Glomerular visceral epithelial cell (primary cell): ENCODE results near the gene UNC119B.

ENCODE experiments used
- DNase-seq: peaks from one replicate; pipeline ENCODE4 v3.0.0-alpha.2; 2016; ENCODE audit errors: extremely low spot score

Gene UNC119B

GRCh38 chr12:120688527-120689071 is 21.7 kb upstream of the UNC119B start:
- DNase-seq = no peak

GRCh38 chr12:120689397-120690082 is 20.7 kb upstream of the UNC119B start:
- DNase-seq = no peak

DNA sequence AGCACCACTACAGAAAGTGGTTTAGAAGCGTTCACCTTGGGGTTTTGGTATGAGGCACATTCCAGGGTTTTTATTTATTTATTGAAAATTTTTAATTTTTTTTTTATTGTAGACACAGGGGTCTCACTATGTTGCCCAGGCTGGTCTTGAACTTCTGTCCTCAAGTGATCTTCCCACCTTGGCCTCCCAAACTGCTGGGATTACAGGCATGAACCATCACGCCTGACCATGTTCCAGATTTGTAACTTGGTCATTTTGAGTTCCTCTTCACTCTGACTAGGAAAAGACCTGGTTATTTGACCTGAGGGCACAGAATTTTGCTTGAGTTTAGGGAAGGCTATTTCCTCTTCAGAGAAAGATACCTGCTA is 20.2 kb upstream of the UNC119B start:
- no peak for DNase-seq

- DNase-seq = no peak
Measured at GRCh38 chr12:120690978-120691377, 19.3 kb upstream of the UNC119B start.

DNA sequence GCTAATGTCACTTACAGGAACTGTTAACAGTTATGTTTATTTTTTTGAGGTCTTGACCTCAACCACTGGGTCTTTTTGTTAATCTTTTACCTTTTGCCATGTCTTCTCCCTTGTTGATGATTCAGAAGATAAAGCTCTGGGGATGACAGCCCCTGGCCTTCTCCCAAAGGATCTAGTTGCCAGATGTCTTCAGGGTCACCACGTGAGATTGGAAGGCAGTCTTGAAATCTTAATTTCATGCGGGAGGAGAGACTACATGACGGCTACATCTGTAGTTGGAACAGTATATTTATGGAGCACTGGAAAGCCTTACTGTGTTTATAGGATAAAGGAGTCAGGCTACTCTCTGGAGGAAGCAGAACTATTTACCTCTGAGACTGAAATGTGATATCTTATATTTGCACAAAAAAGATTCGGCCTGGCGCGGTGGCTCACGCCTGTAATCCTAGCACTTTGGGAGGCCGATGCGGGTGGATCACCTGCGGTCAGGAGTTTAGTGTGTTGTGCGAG is 17.7 kb upstream of the UNC119B start:
- DNase-seq = peak; percentile 78

DNA sequence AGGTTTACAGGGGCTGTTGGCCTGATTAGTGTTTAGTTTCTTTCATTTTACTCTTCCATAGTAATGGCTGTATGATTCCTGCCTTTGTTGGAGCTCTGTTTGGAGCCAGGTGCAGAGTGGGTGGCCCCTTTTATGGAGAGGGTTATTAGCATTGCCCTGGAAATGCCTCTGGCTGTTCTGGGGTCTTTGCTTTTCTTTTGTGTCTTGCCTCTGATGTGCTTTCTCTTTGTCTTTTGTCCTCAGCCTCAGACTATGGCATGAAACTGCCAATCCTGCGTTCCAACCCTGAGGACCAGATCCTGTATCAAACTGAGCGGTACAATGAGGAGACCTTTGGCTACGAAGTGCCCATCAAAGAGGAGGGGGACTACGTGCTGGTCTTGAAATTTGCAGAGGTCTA is 16.4 kb upstream of the UNC119B start:
- no peak for DNase-seq

DNA sequence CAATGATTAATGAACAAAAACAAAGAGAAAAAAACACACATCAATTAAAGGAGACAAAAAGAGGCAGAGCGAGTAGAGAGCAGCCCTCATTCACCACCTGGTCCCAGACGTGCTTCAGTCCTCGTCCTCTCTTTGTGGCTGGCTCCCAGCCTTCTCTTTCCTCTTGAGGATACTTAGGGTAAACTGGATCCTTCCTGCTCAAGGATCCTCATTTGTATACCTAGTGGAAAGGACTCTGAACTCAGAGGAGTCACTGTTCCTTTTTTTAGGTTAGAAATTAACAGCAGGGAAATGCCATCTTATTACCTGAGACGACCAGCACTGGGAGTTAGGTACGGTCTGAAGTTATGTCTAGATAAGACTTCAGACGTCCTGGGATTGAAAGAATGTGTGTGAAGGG is 13.6 kb upstream of the UNC119B start:
- no peak for DNase-seq

GRCh38 chr12:120697344-120697743 is 12.9 kb upstream of the UNC119B start:
- no peak for DNase-seq

- DNase-seq = no peak
Measured at GRCh38 chr12:120698665-120699064, 11.6 kb upstream of the UNC119B start.

GRCh38 chr12:120699553-120699952 is 10.7 kb upstream of the UNC119B start:
- DNase-seq = no peak

DNA sequence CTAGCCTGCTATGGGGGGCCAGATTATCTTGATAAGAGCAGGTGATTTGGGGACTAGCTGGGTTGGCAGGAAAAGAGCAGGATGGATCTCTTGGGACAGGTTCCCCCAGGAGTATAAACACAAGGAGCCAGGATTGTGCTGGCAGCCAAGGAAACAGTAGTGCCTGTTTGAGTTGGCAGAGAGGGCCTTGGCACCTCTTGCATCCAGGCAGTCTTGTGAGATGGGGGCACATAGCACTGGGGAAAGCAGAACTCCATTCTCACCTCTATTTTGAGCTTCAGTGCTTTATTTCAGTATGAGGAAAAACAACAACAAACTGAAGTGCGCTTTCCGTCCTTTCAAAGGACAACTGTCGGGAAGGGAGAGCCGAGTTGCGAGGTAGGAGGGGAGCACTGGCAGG is 9.4 kb upstream of the UNC119B start:
- DNase-seq = no peak

- DNase-seq = no peak
Measured at GRCh38 chr12:120702637-120703036, 7.6 kb upstream of the UNC119B start.

DNA sequence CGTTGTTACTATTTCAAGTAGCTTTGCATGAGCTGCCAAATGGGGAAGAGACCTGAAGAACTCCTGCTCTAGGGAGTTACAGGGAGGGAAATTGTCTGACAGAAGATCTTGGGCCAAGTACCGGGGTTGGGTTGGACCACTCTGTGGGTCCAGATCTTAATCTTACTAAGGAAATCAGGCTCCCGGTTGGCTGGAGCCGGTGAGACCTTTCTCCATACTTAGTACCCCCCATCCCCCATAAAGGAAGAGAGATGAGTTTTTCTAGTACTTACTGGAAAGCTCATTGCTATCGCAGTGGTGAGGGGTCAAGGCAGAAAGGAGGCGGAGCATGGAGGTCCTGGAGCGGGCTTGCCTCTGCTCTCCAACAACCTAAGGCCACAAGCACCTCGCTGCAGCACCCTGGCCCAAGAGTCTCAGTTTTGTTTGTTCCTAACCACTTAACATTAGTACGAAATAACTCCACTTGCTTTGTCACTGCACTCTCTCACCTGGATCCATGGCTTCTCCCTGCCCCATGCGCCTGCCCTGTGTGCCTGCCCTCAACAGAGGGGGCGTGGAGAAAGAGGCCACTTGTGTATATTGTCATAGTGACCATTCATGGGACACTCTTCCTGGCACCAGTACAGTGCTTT is 6.8 kb upstream of the UNC119B start:
- DNase-seq = no peak

DNA sequence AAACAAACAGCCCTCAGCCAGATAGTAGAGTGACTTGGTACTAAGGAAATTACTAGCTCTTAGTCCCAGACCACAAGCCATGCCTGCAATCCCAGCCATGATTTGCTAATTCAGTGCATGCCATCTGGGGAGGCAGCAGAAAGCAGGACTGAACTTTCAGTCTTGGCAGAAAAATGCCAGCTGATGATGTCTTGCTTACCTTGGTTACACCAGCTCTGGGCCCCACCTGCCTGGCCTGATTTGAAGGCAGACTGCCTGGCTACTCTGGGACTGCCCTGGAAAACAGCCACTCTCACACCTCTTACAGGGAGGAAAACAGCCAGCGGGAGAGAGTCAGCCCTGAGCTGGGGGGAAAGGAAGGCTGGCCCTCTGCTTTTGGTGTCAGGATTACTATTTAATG is 4.6 kb upstream of the UNC119B start:
- DNase-seq = no peak

- DNase-seq = no peak
Measured at GRCh38 chr12:120706029-120706428, 4.2 kb upstream of the UNC119B start.

GRCh38 chr12:120708651-120709050 is 1.6 kb upstream of the UNC119B start:
- DNase-seq = no peak

DNA sequence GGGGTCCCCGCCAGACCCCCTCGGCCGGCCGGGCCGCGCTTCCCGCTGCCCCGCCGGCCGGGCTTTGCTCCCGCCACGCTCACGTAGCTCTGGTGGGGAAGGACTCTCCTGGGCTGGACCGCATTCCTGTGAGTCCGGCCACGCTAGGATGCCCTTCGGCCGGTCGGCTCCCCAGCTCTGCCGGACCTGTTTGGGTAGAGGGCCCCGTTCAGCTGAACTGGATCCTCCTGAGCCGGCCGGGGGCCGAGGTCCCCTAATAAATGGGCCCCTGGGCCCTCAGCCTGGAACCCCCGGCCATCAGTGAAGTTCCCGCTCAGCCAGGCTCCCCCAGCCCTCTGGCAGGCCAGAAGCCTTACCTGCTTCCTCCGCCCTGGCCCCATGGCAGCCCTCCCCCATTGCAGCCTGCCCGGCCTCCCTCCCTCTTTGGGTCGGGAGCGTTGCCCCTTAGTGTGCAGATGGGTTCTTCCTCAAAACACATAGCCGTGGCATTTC is 593 bp downstream of the UNC119B start:
- peak; percentile 21 for DNase-seq

DNA sequence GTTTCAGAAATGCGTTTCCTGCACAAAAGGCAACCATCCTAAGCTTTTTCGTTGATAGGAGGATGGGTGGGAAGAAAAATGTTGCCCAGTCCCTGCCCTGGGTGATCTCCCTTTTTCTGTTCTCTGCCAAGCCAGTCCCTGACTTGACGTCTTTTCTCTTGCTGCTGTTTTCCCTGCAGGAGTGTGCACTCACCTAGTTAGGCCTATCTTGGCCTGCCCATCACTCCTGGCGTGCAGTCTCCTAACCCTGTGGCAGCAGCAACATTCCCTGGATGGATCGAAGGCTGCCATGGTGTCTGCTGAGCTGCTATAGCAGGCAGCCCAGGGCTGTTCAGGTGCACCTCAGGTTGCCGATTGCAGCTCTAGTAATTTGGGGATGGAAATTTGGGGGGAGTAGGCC is 1.2 kb downstream of the UNC119B start:
- no peak for DNase-seq

- DNase-seq = no peak
Measured at GRCh38 chr12:120712610-120713009, 2.4 kb downstream of the UNC119B start.

DNA sequence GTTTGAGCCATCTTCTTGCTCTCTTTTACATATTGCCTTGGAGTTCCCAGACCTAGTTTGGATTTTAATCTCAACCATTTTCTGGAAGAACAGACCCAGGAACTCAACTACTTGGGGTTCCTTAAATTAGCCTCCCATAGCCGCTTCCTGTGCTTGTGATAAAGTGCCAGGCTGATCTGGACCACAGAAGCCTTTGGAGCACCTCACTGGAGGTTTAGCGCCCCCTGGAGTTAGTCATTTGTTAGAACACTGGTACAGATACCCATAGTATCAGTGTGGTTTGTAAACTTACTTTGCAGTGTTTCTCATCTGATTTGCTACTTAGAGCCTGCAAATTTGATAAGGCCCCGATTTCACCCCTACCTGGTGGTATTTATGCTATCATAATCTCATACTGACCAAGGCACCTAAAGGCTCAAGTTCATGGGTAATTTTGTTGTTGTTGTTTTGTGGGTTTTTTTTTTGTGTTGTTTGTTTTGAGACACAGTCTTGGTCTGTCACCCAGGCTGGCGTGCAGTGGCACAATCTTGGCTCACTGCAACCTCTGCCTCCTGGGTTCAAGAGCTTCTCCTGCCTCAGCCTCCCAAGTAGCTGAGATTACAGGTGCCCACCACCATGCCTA is 3.7 kb downstream of the UNC119B start:
- DNase-seq = peak; percentile 76

DNA sequence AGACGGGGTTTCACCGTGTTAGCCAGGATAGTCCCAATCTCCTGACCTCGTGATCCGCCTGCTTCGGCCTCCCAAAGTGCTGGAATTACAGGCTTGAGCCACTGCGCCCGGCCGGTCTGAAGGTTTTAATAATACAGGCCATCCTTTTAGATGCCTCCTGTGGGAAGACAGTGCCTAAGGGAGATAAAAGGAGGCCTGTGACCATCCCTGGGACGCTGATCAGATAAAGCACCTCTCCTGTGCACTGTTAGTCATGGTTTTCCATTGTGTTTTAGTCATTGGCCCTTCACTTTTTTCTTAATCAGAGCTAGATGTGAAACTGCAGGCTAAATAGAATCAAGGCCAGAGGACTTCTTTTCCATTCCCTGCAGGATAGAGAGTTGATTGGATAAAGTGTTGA is 7.8 kb downstream of the UNC119B start:
- DNase-seq = no peak

- DNase-seq = peak; percentile 11
Measured at GRCh38 chr12:120719072-120719471, 8.8 kb downstream of the UNC119B start.
